GM18502 (cell line): ENCODE measurements around the gene ASCC2.

Experiments used
- ATAC-seq: cut with Tn5 transposase; IDR thresholded peaks from one replicate; pipeline ENCODE4 v1.9.1; 2021; ENCODE audit warnings: mild to moderate bottlenecking; ENCODE audit not compliant: unreplicated experiment, poor library complexity

Gene ASCC2

GRCh38 chr22:29824677-29825076, 13.4 kb downstream of the ASCC2 start:
- no peak for ATAC-seq

GRCh38 chr22:29821291-29822016, 16.6 kb downstream of the ASCC2 start:
- peak; percentile 80 for ATAC-seq

- ATAC-seq: no peak
Observed at GRCh38 chr22:29820961-29821290, 17.1 kb downstream of the ASCC2 start.

GRCh38 chr22:29819501-29819900, 18.6 kb downstream of the ASCC2 start:
- ATAC-seq: no peak

GRCh38 chr22:29817724-29818123, 20.4 kb downstream of the ASCC2 start:
- no peak for ATAC-seq

GRCh38 chr22:29816980-29817379, 21.1 kb downstream of the ASCC2 start:
- ATAC-seq: no peak

GRCh38 chr22:29816539-29816938, 21.5 kb downstream of the ASCC2 start:
- ATAC-seq: no peak

GRCh38 chr22:29816128-29816527, 21.9 kb downstream of the ASCC2 start:
- ATAC-seq: no peak

GRCh38 chr22:29815580-29815979, 22.5 kb downstream of the ASCC2 start:
- no peak for ATAC-seq

- no peak for ATAC-seq
Observed at GRCh38 chr22:29814003-29814402, 24.1 kb downstream of the ASCC2 start.

GRCh38 chr22:29813563-29813962, 24.5 kb downstream of the ASCC2 start:
- no peak for ATAC-seq

GRCh38 chr22:29813126-29813525, 24.9 kb downstream of the ASCC2 start:
- no peak for ATAC-seq

- ATAC-seq: no peak
Observed at GRCh38 chr22:29811377-29811776, 26.7 kb downstream of the ASCC2 start.

GRCh38 chr22:29810216-29810615, 27.9 kb downstream of the ASCC2 start:
- no peak for ATAC-seq

- no peak for ATAC-seq
Observed at GRCh38 chr22:29806196-29806595, 31.9 kb downstream of the ASCC2 start.

GRCh38 chr22:29804985-29805384, 33.1 kb downstream of the ASCC2 start:
- ATAC-seq: no peak

- no peak for ATAC-seq
Observed at GRCh38 chr22:29803190-29803589, 34.9 kb downstream of the ASCC2 start.

- no peak for ATAC-seq
Observed at GRCh38 chr22:29801796-29802195, 36.3 kb downstream of the ASCC2 start.

GRCh38 chr22:29801153-29801552, 36.9 kb downstream of the ASCC2 start:
- no peak for ATAC-seq

GRCh38 chr22:29799217-29799680, 38.8 kb downstream of the ASCC2 start:
- no peak for ATAC-seq

GRCh38 chr22:29798801-29799200, 39.3 kb downstream of the ASCC2 start:
- ATAC-seq: no peak

- ATAC-seq: no peak
Observed at GRCh38 chr22:29798318-29798717, 39.8 kb downstream of the ASCC2 start.

- ATAC-seq: peak; percentile 46
Observed at GRCh38 chr22:29797351-29797750, 40.7 kb downstream of the ASCC2 start.
